ENCODE measurements around the gene GYG1.

GYG1 gene

GRCh38 chr3:149058198-149058597, 66.9 kb downstream of the GYG1 start:
- Histone ChIP-seq H3K27me3 (ENCODE audit: low read depth, low read length) (no peaks in the 10 kb centered on the region), H3K36me3 (ENCODE audit: control insufficient read depth in 1 of 2, insufficient read depth in 2 of 2, low read length in 2 of 2) (peaks cover 30 to 36% of the 10 kb centered on the region in 2 donors), H3K9me3 (ENCODE audit: control insufficient read depth in 1 of 2, low read length in 2 of 2) (no peaks in the 10 kb centered on the region)

GRCh38 chr3:149058602-149059001, 67.3 kb downstream of the GYG1 start:
- H3K9me3 ChIP-seq (ENCODE audit: control insufficient read depth in 1 of 2, low read length in 2 of 2): no peaks in the 10 kb centered on the region

More at GRCh38 chr3:149058198-149058597, 66.9 kb downstream of the GYG1 start:
- no peak overlapping the region for H3K4me3 ChIP-seq (ENCODE audit: low read depth in 1 of 2, low read length in 2 of 2)
- H3K4me1 ChIP-seq (ENCODE audit: control insufficient read depth in 1 of 2, insufficient read depth in 2 of 2, low read length in 2 of 2): no peaks in the 10 kb centered on the region
- no peak overlapping the region for H3K27ac ChIP-seq (ENCODE audit: low read length)

GRCh38 chr3:149061776-149062175, 70.4 kb downstream of the GYG1 start:
- H3K4me1 ChIP-seq (ENCODE audit: control insufficient read depth in 1 of 2, insufficient read depth in 2 of 2, low read length in 2 of 2): no peaks in the 10 kb centered on the region
- no peak overlapping the region for H3K27ac ChIP-seq (ENCODE audit: low read length)
- H3K9me3 ChIP-seq (ENCODE audit: control insufficient read depth in 1 of 2, low read length in 2 of 2): no peaks in the 10 kb centered on the region
- peaks cover 7 to 11% of the 10 kb centered on the region in 2 donors for H3K36me3 ChIP-seq (ENCODE audit: control insufficient read depth in 1 of 2, insufficient read depth in 2 of 2, low read length in 2 of 2)
- H3K4me3 ChIP-seq (ENCODE audit: low read depth in 1 of 2, low read length in 2 of 2): no peak overlapping the region
- H3K27me3 ChIP-seq (ENCODE audit: low read depth, low read length): no peaks in the 10 kb centered on the region

More at GRCh38 chr3:149058602-149059001, 67.3 kb downstream of the GYG1 start:
- H3K27ac ChIP-seq (ENCODE audit: low read length): no peak overlapping the region
- no peaks in the 10 kb centered on the region for H3K4me1 ChIP-seq (ENCODE audit: control insufficient read depth in 1 of 2, insufficient read depth in 2 of 2, low read length in 2 of 2)
- H3K36me3 ChIP-seq (ENCODE audit: control insufficient read depth in 1 of 2, insufficient read depth in 2 of 2, low read length in 2 of 2): peaks cover 27 to 33% of the 10 kb centered on the region in 2 donors
- no peaks in the 10 kb centered on the region for H3K27me3 ChIP-seq (ENCODE audit: low read depth, low read length)
- no peak overlapping the region for H3K4me3 ChIP-seq (ENCODE audit: low read depth in 1 of 2, low read length in 2 of 2)

GRCh38 chr3:149067883-149068282, 76.5 kb downstream of the GYG1 start:
- H3K27me3 ChIP-seq (ENCODE audit: low read depth, low read length): no peaks in the 10 kb centered on the region
- H3K9me3 ChIP-seq (ENCODE audit: control insufficient read depth in 1 of 2, low read length in 2 of 2): no peaks in the 10 kb centered on the region
- no peak overlapping the region for H3K4me3 ChIP-seq (ENCODE audit: low read depth in 1 of 2, low read length in 2 of 2)
- no peak overlapping the region for H3K27ac ChIP-seq (ENCODE audit: low read length)
- no peaks in the 10 kb centered on the region for H3K4me1 ChIP-seq (ENCODE audit: control insufficient read depth in 1 of 2, insufficient read depth in 2 of 2, low read length in 2 of 2)
- H3K36me3 ChIP-seq (ENCODE audit: control insufficient read depth in 1 of 2, insufficient read depth in 2 of 2, low read length in 2 of 2): peaks cover 10 to 20% of the 10 kb centered on the region in 2 donors

Data from muscle layer of duodenum (tissue), 2 donors.